ENCODE results near the gene LHX6. TPM values are rescaled to one million over a fixed set of nuclear protein-coding genes. Genes with fewer than 3 reads are reported as not detected.

The LHX6 gene
- total RNA-seq, 4 donors from 2014 or later = 0.53 to 4.6 (median 0.95) TPM; not detected in 1

GRCh38 chr9:122254761-122255160 is 26.0 kb upstream of the LHX6 start:
- no peaks in the 10 kb centered on the region for H3K27me3 ChIP-seq
- no peaks in the 10 kb centered on the region for H3K9me3 ChIP-seq
- no peaks in the 10 kb centered on the region for H3K4me1 ChIP-seq
- H3K36me3 ChIP-seq = peaks cover 0 to 100% (median 14%) of the 10 kb centered on the region in 3 donors
- no peak overlapping the region for H3K4me3 ChIP-seq
- WGBS, 2 donors = 88 to 93% methylated on average over 3 of the region's 3 CpGs
- DNase-seq = no peak
- intact Hi-C loops (cut with DNase I) = no loop called here
- no peak overlapping the region for H3K27ac ChIP-seq
- TF ChIP-seq CTCF (IDR thresholded peaks at IDR 0.05) = no peak
- no peak for TF ChIP-seq POLR2A (IDR thresholded peaks at IDR 0.05)

- intact Hi-C loops (cut with DNase I) = no loop called here
- TF ChIP-seq POLR2A (IDR thresholded peaks at IDR 0.05) (no peak), CTCF (IDR thresholded peaks at IDR 0.05) (no peak)
- no peak for DNase-seq
- Histone ChIP-seq H3K36me3 (peaks cover 0 to 100% (median 14%) of the 10 kb centered on the region in 3 donors), H3K27ac (peak overlapping the region in 2 of 4 donors; percentile 49 to 73), H3K4me3 (no peak overlapping the region), H3K4me1 (no peaks in the 10 kb centered on the region), H3K9me3 (no peaks in the 10 kb centered on the region), H3K27me3 (no peaks in the 10 kb centered on the region)
- 62 to 64% methylated on average over 5 of the region's 5 CpGs for WGBS, 2 donors
Observed at GRCh38 chr9:122252796-122253195, 24.0 kb upstream of the LHX6 start.

GRCh38 chr9:122251351-122251750 is 22.6 kb upstream of the LHX6 start:
- H3K4me3 ChIP-seq = no peak overlapping the region
- H3K9me3 ChIP-seq = no peaks in the 10 kb centered on the region
- DNase-seq = no peak
- TF ChIP-seq POLR2A (IDR thresholded peaks at IDR 0.05) (no peak), CTCF (IDR thresholded peaks at IDR 0.05) (no peak)
- H3K36me3 ChIP-seq = peaks cover 9 to 100% (median 14%) of the 10 kb centered on the region in 3 donors
- 74 to 84% methylated on average over 2 of the region's 2 CpGs for WGBS, 2 donors
- H3K27me3 ChIP-seq = no peaks in the 10 kb centered on the region
- H3K4me1 ChIP-seq = no peaks in the 10 kb centered on the region
- intact Hi-C loops (cut with DNase I) = no loop called here
- no peak overlapping the region for H3K27ac ChIP-seq

GRCh38 chr9:122248448-122248865 is 19.7 kb upstream of the LHX6 start:
- no peaks in the 10 kb centered on the region for H3K27me3 ChIP-seq
- no peaks in the 10 kb centered on the region for H3K4me1 ChIP-seq
- H3K4me3 ChIP-seq = no peak overlapping the region
- DNase-seq = no peak
- WGBS, 2 donors = 83 to 87% methylated on average over 5 of the region's 5 CpGs
- H3K27ac ChIP-seq = peak overlapping the region in 1 of 4 donors; percentile 17
- TF ChIP-seq CTCF (IDR thresholded peaks at IDR 0.05) = no peak
- TF ChIP-seq POLR2A (IDR thresholded peaks at IDR 0.05) = no peak
- intact Hi-C loops (cut with DNase I) = no loop called here
- H3K9me3 ChIP-seq = no peaks in the 10 kb centered on the region
- peaks cover 12 to 100% (median 27%) of the 10 kb centered on the region in 3 donors for H3K36me3 ChIP-seq

- 81 to 90% methylated on average over 2 to 3 of the region's 3 CpGs for WGBS, 2 donors
- no peaks in the 10 kb centered on the region for H3K4me1 ChIP-seq
- H3K27ac ChIP-seq = no peak overlapping the region
- TF ChIP-seq CTCF (IDR thresholded peaks at IDR 0.05) = no peak
- TF ChIP-seq POLR2A (IDR thresholded peaks at IDR 0.05) = no peak
- H3K9me3 ChIP-seq = no peaks in the 10 kb centered on the region
- peaks cover 12 to 100% (median 29%) of the 10 kb centered on the region in 3 donors for H3K36me3 ChIP-seq
- DNase-seq = no peak
- no peak overlapping the region for H3K4me3 ChIP-seq
- intact Hi-C loops (cut with DNase I) = no loop called here
- no peaks in the 10 kb centered on the region for H3K27me3 ChIP-seq
Observed at GRCh38 chr9:122246666-122247065, 17.9 kb upstream of the LHX6 start.
